HCT116 (cell line): Measurements from ENCODE around the gene PITPNC1.

Experiments
- EGR1 ChIP-seq: IDR thresholded peaks from 2 replicates; pipeline ENCODE4 v1.6.1; 2012; ENCODE audit warnings: low read depth
- EZH2 ChIP-seq: fragments of 200-600 bp; sonication (generic); IDR thresholded peaks from 2 replicates; pipeline ENCODE4 v1.6.1; 2017; ENCODE audit warnings: antibody characterized with exemption, mixed run types
- FOSL1 ChIP-seq: IDR thresholded peaks from 2 replicates; pipeline ENCODE4 v1.6.1; 2012; ENCODE audit warnings: low read depth
- JUND ChIP-seq: IDR thresholded peaks from 2 replicates; pipeline ENCODE4 v1.6.1; 2012
- POLR2A ChIP-seq: IDR thresholded peaks from 2 replicates; pipeline ENCODE4 v1.7.0; 2011; ENCODE audit warnings: borderline replicate concordance; ENCODE audit not compliant: insufficient read depth, insufficient read length; ENCODE audit errors: extremely low read depth
- POLR2AphosphoS5 ChIP-seq: IDR thresholded peaks from 2 replicates; pipeline ENCODE4 v1.6.1; 2011; ENCODE audit warnings: mild to moderate bottlenecking, low read depth, low read length, moderate library complexity
- TF ChIP-seq, protein P1 (sequence below), 3 experiments: fragments of 200-600 bp in 1 of 3; sonication (generic) in 1 of 3; IDR thresholded peaks in 2 of 3; conservative IDR thresholded peaks in 1 of 3; 2 replicates each; pipeline ENCODE4 v1.5.1; 2012 to 2017; ENCODE audit warnings: low read depth in 2 of 3, low read length in 2 of 3, antibody characterized with exemption in 1 of 3, borderline replicate concordance in 1 of 3, control low read depth in 1 of 3, mild to moderate bottlenecking in 1 of 3, mixed read lengths in 1 of 3, mixed run types in 1 of 3, moderate library complexity in 1 of 3; ENCODE audit not compliant: insufficient read depth in 1 of 3
- TF ChIP-seq, protein P2 (sequence below): IDR thresholded peaks from 2 replicates; pipeline ENCODE4 v1.6.1; 2012; ENCODE audit warnings: low read depth

DNA sequence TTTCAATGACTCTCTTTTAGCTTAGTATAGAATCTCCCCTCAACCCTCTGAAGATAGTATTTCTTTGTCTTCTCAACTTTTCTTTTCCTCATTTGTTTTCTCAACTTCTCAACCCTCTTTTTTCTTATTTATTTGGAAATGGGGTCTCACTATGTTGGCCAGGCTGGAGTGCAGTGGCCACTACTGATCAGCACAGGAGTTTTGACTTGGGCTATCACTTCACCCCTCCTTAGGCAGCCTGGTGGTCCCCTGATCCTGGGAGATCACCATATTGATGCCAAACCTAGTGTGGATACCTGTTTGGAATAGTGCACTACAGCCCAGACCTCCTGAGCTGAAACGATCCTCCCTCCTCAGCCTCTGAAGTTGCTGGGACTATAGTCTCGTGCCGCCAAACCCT, 79.8 kb downstream of the PITPNC1 start:
- no peak for TF ChIP-seq JUND
- TF ChIP-seq, protein P1, sequence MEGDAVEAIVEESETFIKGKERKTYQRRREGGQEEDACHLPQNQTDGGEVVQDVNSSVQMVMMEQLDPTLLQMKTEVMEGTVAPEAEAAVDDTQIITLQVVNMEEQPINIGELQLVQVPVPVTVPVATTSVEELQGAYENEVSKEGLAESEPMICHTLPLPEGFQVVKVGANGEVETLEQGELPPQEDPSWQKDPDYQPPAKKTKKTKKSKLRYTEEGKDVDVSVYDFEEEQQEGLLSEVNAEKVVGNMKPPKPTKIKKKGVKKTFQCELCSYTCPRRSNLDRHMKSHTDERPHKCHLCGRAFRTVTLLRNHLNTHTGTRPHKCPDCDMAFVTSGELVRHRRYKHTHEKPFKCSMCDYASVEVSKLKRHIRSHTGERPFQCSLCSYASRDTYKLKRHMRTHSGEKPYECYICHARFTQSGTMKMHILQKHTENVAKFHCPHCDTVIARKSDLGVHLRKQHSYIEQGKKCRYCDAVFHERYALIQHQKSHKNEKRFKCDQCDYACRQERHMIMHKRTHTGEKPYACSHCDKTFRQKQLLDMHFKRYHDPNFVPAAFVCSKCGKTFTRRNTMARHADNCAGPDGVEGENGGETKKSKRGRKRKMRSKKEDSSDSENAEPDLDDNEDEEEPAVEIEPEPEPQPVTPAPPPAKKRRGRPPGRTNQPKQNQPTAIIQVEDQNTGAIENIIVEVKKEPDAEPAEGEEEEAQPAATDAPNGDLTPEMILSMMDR (IDR thresholded peaks at IDR 0.05 in 2 of 3, conservative IDR thresholded peaks at IDR 0.05 in 1 of 3; ENCODE audit: borderline replicate concordance in 1 of 3, insufficient read depth in 1 of 3, low read depth in 2 of 3, low read length in 2 of 3) = no peak
- TF ChIP-seq POLR2A = no peak
- TF ChIP-seq EZH2 = no peak
- TF ChIP-seq, protein P2, sequence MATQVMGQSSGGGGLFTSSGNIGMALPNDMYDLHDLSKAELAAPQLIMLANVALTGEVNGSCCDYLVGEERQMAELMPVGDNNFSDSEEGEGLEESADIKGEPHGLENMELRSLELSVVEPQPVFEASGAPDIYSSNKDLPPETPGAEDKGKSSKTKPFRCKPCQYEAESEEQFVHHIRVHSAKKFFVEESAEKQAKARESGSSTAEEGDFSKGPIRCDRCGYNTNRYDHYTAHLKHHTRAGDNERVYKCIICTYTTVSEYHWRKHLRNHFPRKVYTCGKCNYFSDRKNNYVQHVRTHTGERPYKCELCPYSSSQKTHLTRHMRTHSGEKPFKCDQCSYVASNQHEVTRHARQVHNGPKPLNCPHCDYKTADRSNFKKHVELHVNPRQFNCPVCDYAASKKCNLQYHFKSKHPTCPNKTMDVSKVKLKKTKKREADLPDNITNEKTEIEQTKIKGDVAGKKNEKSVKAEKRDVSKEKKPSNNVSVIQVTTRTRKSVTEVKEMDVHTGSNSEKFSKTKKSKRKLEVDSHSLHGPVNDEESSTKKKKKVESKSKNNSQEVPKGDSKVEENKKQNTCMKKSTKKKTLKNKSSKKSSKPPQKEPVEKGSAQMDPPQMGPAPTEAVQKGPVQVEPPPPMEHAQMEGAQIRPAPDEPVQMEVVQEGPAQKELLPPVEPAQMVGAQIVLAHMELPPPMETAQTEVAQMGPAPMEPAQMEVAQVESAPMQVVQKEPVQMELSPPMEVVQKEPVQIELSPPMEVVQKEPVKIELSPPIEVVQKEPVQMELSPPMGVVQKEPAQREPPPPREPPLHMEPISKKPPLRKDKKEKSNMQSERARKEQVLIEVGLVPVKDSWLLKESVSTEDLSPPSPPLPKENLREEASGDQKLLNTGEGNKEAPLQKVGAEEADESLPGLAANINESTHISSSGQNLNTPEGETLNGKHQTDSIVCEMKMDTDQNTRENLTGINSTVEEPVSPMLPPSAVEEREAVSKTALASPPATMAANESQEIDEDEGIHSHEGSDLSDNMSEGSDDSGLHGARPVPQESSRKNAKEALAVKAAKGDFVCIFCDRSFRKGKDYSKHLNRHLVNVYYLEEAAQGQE = no peak
- no peak for TF ChIP-seq FOSL1
- no peak for TF ChIP-seq POLR2AphosphoS5
- TF ChIP-seq EGR1 = no peak
